Thyroid gland (tissue), 4 donors: ENCODE data around the gene OGFR.

ENCODE experiments used
- POLR2A ChIP-seq, 2 donors: fragments of 450-650 bp; IDR thresholded peaks; one replicate each; pipeline ENCODE4 v1.6.1; 2017; ENCODE audit warnings: antibody characterized with exemption in 2 of 2, mild to moderate bottlenecking in 2 of 2, moderate library complexity in 1 of 2
- TF ChIP-seq, protein P1 (sequence below), 6 experiments: fragments of 200-600 bp in 3 of 6; fragments of 450-650 bp in 3 of 6; sonication (generic) in 3 of 6; IDR thresholded peaks; one replicate each; pipeline ENCODE4 v1.5.1; 2016 to 2019; ENCODE audit warnings: antibody characterized with exemption in 6 of 6, mild to moderate bottlenecking in 2 of 6, inconsistent platforms in 1 of 6, moderate library complexity in 1 of 6

DNA sequence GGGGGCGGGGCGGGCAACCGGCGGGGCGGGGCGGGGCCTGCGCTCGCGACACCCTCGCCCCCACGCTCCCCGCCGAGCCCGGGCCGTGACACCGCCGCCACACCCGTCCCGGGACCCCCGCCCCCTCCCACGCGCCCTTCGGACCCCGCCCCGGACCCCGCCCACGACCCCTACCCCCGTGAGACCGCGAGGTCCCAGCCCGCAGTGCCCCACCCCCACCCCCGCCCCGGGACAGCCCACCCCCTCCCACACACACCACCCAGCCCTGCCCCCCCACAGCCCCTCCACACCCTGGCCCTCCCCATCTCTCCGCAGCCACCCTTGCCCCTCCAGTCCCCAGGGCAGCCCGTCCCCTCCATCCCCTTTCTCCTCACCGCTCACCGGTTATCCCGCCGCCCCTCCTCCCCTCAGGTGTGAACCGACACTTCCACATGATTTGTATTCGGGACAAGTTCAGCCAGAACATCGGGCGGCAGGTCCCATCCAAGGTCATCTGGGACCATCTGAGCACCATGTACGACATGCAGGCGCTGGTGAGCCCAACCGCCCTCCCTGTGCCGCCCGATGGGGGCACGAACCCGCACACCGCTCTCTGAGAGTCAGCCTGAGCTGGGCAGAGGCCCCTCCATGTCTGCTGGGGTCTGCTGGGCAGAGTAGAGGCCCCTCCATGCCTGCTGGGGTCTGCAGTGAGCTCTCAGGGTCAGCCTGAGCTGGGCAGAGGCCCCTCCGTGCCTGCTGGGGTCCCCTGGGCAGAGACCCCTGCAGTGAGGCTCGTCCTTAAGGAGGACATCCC is 7.7 kb upstream of the OGFR start:
- TF ChIP-seq, protein P1, sequence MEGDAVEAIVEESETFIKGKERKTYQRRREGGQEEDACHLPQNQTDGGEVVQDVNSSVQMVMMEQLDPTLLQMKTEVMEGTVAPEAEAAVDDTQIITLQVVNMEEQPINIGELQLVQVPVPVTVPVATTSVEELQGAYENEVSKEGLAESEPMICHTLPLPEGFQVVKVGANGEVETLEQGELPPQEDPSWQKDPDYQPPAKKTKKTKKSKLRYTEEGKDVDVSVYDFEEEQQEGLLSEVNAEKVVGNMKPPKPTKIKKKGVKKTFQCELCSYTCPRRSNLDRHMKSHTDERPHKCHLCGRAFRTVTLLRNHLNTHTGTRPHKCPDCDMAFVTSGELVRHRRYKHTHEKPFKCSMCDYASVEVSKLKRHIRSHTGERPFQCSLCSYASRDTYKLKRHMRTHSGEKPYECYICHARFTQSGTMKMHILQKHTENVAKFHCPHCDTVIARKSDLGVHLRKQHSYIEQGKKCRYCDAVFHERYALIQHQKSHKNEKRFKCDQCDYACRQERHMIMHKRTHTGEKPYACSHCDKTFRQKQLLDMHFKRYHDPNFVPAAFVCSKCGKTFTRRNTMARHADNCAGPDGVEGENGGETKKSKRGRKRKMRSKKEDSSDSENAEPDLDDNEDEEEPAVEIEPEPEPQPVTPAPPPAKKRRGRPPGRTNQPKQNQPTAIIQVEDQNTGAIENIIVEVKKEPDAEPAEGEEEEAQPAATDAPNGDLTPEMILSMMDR (IDR thresholded peaks at IDR 0.05): no peak
- no peak for TF ChIP-seq POLR2A (IDR thresholded peaks at IDR 0.05)
